OCI-LY1 (cell line): ENCODE measurements around the gene CHGA.

Experiments used
- H2AFZ ChIP-seq: fragments of 200-600 bp; sonication (generic), shearing (Covaris generic); 2 replicates; pipeline ENCODE4 v1.6.0; 2014; ENCODE audit warnings: antibody characterized with exemption, mild to moderate bottlenecking, low read length
- H3F3A ChIP-seq: fragments of 200-600 bp; sonication (generic), shearing (Covaris generic); 2 replicates; pipeline ENCODE4 v1.6.0; 2014; ENCODE audit warnings: mild to moderate bottlenecking, antibody characterized with exemption, low read length, moderate library complexity; ENCODE audit not compliant: insufficient read depth
- H3K27ac ChIP-seq: fragments of 200-600 bp; sonication (generic); 2 replicates; pipeline ENCODE4 v1.5.1; 2014; ENCODE audit warnings: low read length, mixed run types, mild to moderate bottlenecking, low read depth; ENCODE audit not compliant: poor library complexity, severe bottlenecking
- H3K27me3 ChIP-seq: fragments of 200-600 bp; sonication (generic); 2 replicates; pipeline ENCODE4 v1.6.0; 2014; ENCODE audit warnings: antibody characterized with exemption, mild to moderate bottlenecking, low read length, moderate library complexity; ENCODE audit not compliant: insufficient read depth
- H3K36me3 ChIP-seq: fragments of 200-600 bp; sonication (generic); 2 replicates; pipeline ENCODE4 v1.6.1; 2014; ENCODE audit warnings: mild to moderate bottlenecking, antibody characterized with exemption, low read length, moderate library complexity, mixed read lengths; ENCODE audit not compliant: insufficient read depth
- H3K4me1 ChIP-seq: fragments of 200-600 bp; sonication (generic); 2 replicates; pipeline ENCODE4 v1.5.1; 2014; ENCODE audit warnings: mild to moderate bottlenecking, low read length, moderate library complexity; ENCODE audit not compliant: insufficient read depth, severe bottlenecking
- H3K4me2 ChIP-seq: fragments of 200-600 bp; sonication (generic), shearing (Covaris generic); 2 replicates; pipeline ENCODE4 v1.6.1; 2014; ENCODE audit warnings: low read length
- H3K4me3 ChIP-seq: fragments of 200-600 bp; sonication (generic); 2 replicates; pipeline ENCODE4 v1.5.1; 2014; ENCODE audit warnings: low read length, low read depth, mild to moderate bottlenecking, mixed read lengths; ENCODE audit not compliant: poor library complexity, severe bottlenecking
- H3K79me2 ChIP-seq: fragments of 200-600 bp; shearing (Covaris generic); 2 replicates; pipeline ENCODE4 v1.6.1; 2016; ENCODE audit warnings: mixed run types, low read length, mixed read lengths; ENCODE audit not compliant: insufficient read depth
- H3K9ac ChIP-seq: fragments of 200-600 bp; sonication (generic), shearing (Covaris generic); 2 replicates; pipeline ENCODE4 v1.6.1; 2014; ENCODE audit warnings: mild to moderate bottlenecking, low read length, mixed read lengths
- H3K9me2 ChIP-seq: fragments of 200-600 bp; sonication (generic), shearing (Covaris generic); 2 replicates; pipeline ENCODE4 v1.6.1; 2014; ENCODE audit warnings: low read depth, mild to moderate bottlenecking, low read length, mixed read lengths
- H3K9me3 ChIP-seq: fragments of 200-600 bp; shearing (Covaris generic); 2 replicates; pipeline ENCODE4 v1.6.1; 2014; ENCODE audit warnings: low read length, mixed read lengths
- H4K20me1 ChIP-seq: fragments of 200-600 bp; sonication (generic), shearing (Covaris generic); 2 replicates; pipeline ENCODE4 v1.6.0; 2016; ENCODE audit warnings: mild to moderate bottlenecking, low read length; ENCODE audit not compliant: insufficient read depth
- CTCF ChIP-seq: fragments of 200-600 bp; sonication (generic), shearing (Covaris generic); IDR thresholded peaks from 2 replicates; pipeline ENCODE4 v1.5.1; 2017; ENCODE audit warnings: mild to moderate bottlenecking, antibody characterized with exemption, low read length, moderate library complexity, mixed read lengths
- EZH2 ChIP-seq: fragments of 200-600 bp; sonication (generic), shearing (Covaris generic); IDR thresholded peaks from 2 replicates; pipeline ENCODE4 v1.8.0; 2017; ENCODE audit warnings: borderline replicate concordance, mixed run types, mild to moderate bottlenecking, antibody characterized with exemption, low read length, moderate library complexity, mixed read lengths

The CHGA gene

GRCh38 chr14:92907316-92907911 lies 15.5 kb upstream of the CHGA start:
- H3K36me3 ChIP-seq: no peaks in the 10 kb centered on the region
- H3K27me3 ChIP-seq: no peaks in the 10 kb centered on the region
- H4K20me1 ChIP-seq: no peaks in the 10 kb centered on the region
- no peak overlapping the region for H3K27ac ChIP-seq
- H3K79me2 ChIP-seq: no peaks in the 10 kb centered on the region
- H3K9me2 ChIP-seq: no peaks in the 10 kb centered on the region
- H3K9me3 ChIP-seq: no peaks in the 10 kb centered on the region
- H3K4me3 ChIP-seq: no peak overlapping the region
- no peak overlapping the region for H2AFZ ChIP-seq
- no peaks in the 10 kb centered on the region for H3F3A ChIP-seq
- no peak for TF ChIP-seq EZH2
- TF ChIP-seq CTCF: no peak
- no peak overlapping the region for H3K4me2 ChIP-seq
- H3K4me1 ChIP-seq: no peaks in the 10 kb centered on the region
- no peak overlapping the region for H3K9ac ChIP-seq

- no peak overlapping the region for H3K4me3 ChIP-seq
- H3K9me2 ChIP-seq: no peaks in the 10 kb centered on the region
- no peaks in the 10 kb centered on the region for H3K27me3 ChIP-seq
- no peaks in the 10 kb centered on the region for H3K4me1 ChIP-seq
- no peak overlapping the region for H3K4me2 ChIP-seq
- H4K20me1 ChIP-seq: no peaks in the 10 kb centered on the region
- TF ChIP-seq EZH2 (no peak), CTCF (no peak)
- H3K36me3 ChIP-seq: no peaks in the 10 kb centered on the region
- no peaks in the 10 kb centered on the region for H3K9me3 ChIP-seq
- H3F3A ChIP-seq: no peaks in the 10 kb centered on the region
- no peak overlapping the region for H2AFZ ChIP-seq
- no peaks in the 10 kb centered on the region for H3K79me2 ChIP-seq
- no peak overlapping the region for H3K9ac ChIP-seq
- H3K27ac ChIP-seq: no peak overlapping the region
Measured at GRCh38 chr14:92914087-92914656, 8.8 kb upstream of the CHGA start.

- no peak overlapping the region for H3K4me3 ChIP-seq
- H3K9me3 ChIP-seq: no peaks in the 10 kb centered on the region
- no peaks in the 10 kb centered on the region for H3K4me1 ChIP-seq
- H3K36me3 ChIP-seq: no peaks in the 10 kb centered on the region
- H3K9ac ChIP-seq: no peak overlapping the region
- no peaks in the 10 kb centered on the region for H3F3A ChIP-seq
- no peaks in the 10 kb centered on the region for H3K79me2 ChIP-seq
- no peak overlapping the region for H3K4me2 ChIP-seq
- no peaks in the 10 kb centered on the region for H4K20me1 ChIP-seq
- H2AFZ ChIP-seq: no peak overlapping the region
- no peak overlapping the region for H3K27ac ChIP-seq
- H3K9me2 ChIP-seq: no peaks in the 10 kb centered on the region
- H3K27me3 ChIP-seq: no peaks in the 10 kb centered on the region
- TF ChIP-seq CTCF (no peak), EZH2 (no peak)
Measured at GRCh38 chr14:92916201-92916600, 6.7 kb upstream of the CHGA start.
